Stomach (tissue), 9 donors: Measurements from ENCODE around the gene KAZALD1. TPM values are rescaled to one million over a fixed set of nuclear protein-coding genes. Genes with fewer than 3 reads are reported as not detected.

ENCODE experiments used
- DNase-seq, 2 donors: peaks; one replicate each; pipeline versions ENCODE4 v3.0.0 to v3.0.0-alpha.2; 2013 to 2019
- H3K27ac ChIP-seq, 5 donors: fragments of 200-600 bp in 4 of 5; sonication (generic) in 4 of 5; one replicate each; pipeline ENCODE4 v1.5.1; 2013 to 2019; ENCODE audit warnings: mild to moderate bottlenecking in 1 of 5, moderate library complexity in 1 of 5
- H3K27me3 ChIP-seq, 3 donors: fragments of 200-600 bp; sonication (generic); one replicate each; pipeline ENCODE4 v1.5.1; 2017 to 2019; ENCODE audit warnings: mixed run types in 1 of 3
- H3K36me3 ChIP-seq, 4 donors: fragments of 200-600 bp; sonication (generic); 1 replicate in 3 of 4; 2 replicates in 1 of 4; pipeline ENCODE4 v1.5.1; 2016 to 2019
- H3K4me1 ChIP-seq, 4 donors: fragments of 200-600 bp; sonication (generic); one replicate each; pipeline ENCODE4 v1.5.1; 2016 to 2019
- H3K4me3 ChIP-seq, 4 donors: fragments of 200-600 bp; sonication (generic) in 3 of 4; one replicate each; pipeline ENCODE4 v1.5.1; 2016 to 2019; ENCODE audit warnings: mild to moderate bottlenecking in 1 of 4
- H3K9me3 ChIP-seq, 4 donors: fragments of 200-600 bp; sonication (generic); one replicate each; pipeline ENCODE4 v1.5.1; 2016 to 2019
- EP300 ChIP-seq: sonication (generic); formaldehyde crosslinking; IDR thresholded peaks from one replicate; pipeline ENCODE4 v1.6.1; 2017; ENCODE audit warnings: antibody characterized with exemption
- POLR2A ChIP-seq, 4 donors: fragments of 450-650 bp; IDR thresholded peaks; one replicate each; pipeline ENCODE4 v1.6.1; 2016; ENCODE audit warnings: antibody characterized with exemption in 4 of 4, control low read depth in 2 of 4, mild to moderate bottlenecking in 1 of 4, moderate library complexity in 1 of 4
- POLR2AphosphoS5 ChIP-seq, 3 donors: sonication (generic); formaldehyde crosslinking; IDR thresholded peaks; one replicate each; pipeline ENCODE4 v1.6.1; 2016; ENCODE audit warnings: antibody characterized with exemption in 3 of 3
- WGBS, 5 donors: extraction: QIAGEN DNeasy Blood & Tissue Kit in 3 of 5; methylation state at CpG; one replicate each; pipeline versions ENCODE4 v1.1.5 to v1.1.7; 2013 to 2018; 5-methylcytosine and 5-hydroxymethylcytosine counted together
- intact Hi-C: fragments of 100-400 bp; cut with DNase I; formaldehyde crosslinking; loops from one replicate; pipeline ENCODE4 v1.15.1; 2023; ENCODE audit warnings: low total_unique reads
- polyA plus RNA-seq, 3 donors: library from polyadenylated mRNA; stranded (reverse); fragments of 200-250 nt; gene quantifications; one replicate each; pipeline ENCODE4 v1.2.3, GENCODE V29; 2013
- total RNA-seq, 5 donors: library from RNA; depleted of rRNA; stranded (reverse); fragments of >200 nt; gene quantifications; one replicate each; pipeline versions ENCODE4 v1.1.0 to v1.2.3, GENCODE V29; 2014 to 2016
- TF ChIP-seq, protein P1 (sequence below), 7 experiments: fragments of 450-650 bp in 4 of 7; fragments of 200-600 bp in 3 of 7; sonication (generic) in 3 of 7; IDR thresholded peaks; one replicate each; pipeline ENCODE4 v1.5.1; 2016 to 2019; ENCODE audit warnings: antibody characterized with exemption in 7 of 7, control low read depth in 2 of 7, mild to moderate bottlenecking in 1 of 7
- donor health status: healthy with polysubstance abuse.
- donor health status: Bipolar disorder and iron deficiency.
- donor health status: healthy.

Gene KAZALD1
- total and polyA plus RNA-seq, 8 donors, result 2.2 to 35.5 (median 12.0) TPM; not detected in 1

- TF ChIP-seq POLR2AphosphoS5 (IDR thresholded peaks at IDR 0.05) (no peak), POLR2A (IDR thresholded peaks at IDR 0.05) (no peak), EP300 (no peak)
- TF ChIP-seq, protein P1, sequence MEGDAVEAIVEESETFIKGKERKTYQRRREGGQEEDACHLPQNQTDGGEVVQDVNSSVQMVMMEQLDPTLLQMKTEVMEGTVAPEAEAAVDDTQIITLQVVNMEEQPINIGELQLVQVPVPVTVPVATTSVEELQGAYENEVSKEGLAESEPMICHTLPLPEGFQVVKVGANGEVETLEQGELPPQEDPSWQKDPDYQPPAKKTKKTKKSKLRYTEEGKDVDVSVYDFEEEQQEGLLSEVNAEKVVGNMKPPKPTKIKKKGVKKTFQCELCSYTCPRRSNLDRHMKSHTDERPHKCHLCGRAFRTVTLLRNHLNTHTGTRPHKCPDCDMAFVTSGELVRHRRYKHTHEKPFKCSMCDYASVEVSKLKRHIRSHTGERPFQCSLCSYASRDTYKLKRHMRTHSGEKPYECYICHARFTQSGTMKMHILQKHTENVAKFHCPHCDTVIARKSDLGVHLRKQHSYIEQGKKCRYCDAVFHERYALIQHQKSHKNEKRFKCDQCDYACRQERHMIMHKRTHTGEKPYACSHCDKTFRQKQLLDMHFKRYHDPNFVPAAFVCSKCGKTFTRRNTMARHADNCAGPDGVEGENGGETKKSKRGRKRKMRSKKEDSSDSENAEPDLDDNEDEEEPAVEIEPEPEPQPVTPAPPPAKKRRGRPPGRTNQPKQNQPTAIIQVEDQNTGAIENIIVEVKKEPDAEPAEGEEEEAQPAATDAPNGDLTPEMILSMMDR (IDR thresholded peaks at IDR 0.05), result no peak
- DNase-seq, result no peak
- Histone ChIP-seq H3K27me3 (peaks cover 0 to 94% (median 45%) of the 10 kb centered on the region in 3 donors), H3K36me3 (no peaks in the 10 kb centered on the region), H3K27ac (no peak overlapping the region), H3K4me3 (no peak overlapping the region), H3K4me1 (peaks cover 0 to 2% (median 1%) of the 10 kb centered on the region in 4 donors), H3K9me3 (no peaks in the 10 kb centered on the region)
- 41 to 53% (median 45%) methylated on average over 4 of the region's 4 CpGs for WGBS, 5 donors
- intact Hi-C loops, result loop anchor here (5.0 kb wide), 1 partner anchor 44 kb away; no protein-coding TSS in a partner anchor
Measured at GRCh38 chr10:101097881-101098280, 36.1 kb downstream of the KAZALD1 start.

DNA sequence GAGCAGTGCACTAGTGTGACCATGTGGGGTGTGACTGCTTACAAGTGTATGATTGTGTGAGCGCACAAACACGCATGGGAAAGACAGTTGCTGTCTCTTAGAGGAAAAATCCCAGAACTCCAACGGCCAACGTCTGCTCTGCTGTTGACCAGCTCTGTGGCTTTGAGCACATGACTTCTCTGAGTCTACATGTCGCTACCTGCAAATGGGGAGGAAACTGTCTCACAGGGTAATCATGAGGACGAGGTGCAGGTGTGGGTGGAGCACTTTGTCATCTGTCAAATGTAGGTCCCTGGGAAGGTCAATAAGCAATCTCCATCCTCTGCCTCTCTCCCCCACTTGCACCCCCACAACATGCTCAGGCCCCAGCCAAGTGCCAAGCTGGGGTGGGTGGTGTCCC, 38.1 kb downstream of the KAZALD1 start:
- intact Hi-C loops, result loop anchor here (5.0 kb wide), 1 partner anchor 42 kb away; no protein-coding TSS in a partner anchor
- peaks cover 0 to 84% (median 38%) of the 10 kb centered on the region in 3 donors for H3K27me3 ChIP-seq

GRCh38 chr10:101101372-101101881, 39.6 kb downstream of the KAZALD1 start:
- WGBS, 5 donors, result 76 to 81% (median 78%) methylated on average over 4 of the region's 4 CpGs
- TF ChIP-seq, protein P1 (IDR thresholded peaks at IDR 0.05), result no peak
- no peak for TF ChIP-seq POLR2AphosphoS5 (IDR thresholded peaks at IDR 0.05)
- no peak for TF ChIP-seq EP300
- TF ChIP-seq POLR2A (IDR thresholded peaks at IDR 0.05), result no peak

More for the DNA sequence above, 38.1 kb downstream of the KAZALD1 start:
- DNase-seq, result no peak
- 57 to 70% (median 64%) methylated on average over 6 of the region's 6 CpGs for WGBS, 5 donors
- Histone ChIP-seq H3K4me1 (no peaks in the 10 kb centered on the region), H3K27ac (no peak overlapping the region), H3K9me3 (no peaks in the 10 kb centered on the region), H3K36me3 (no peaks in the 10 kb centered on the region), H3K4me3 (no peak overlapping the region)
- TF ChIP-seq POLR2AphosphoS5 (IDR thresholded peaks at IDR 0.05) (no peak), EP300 (no peak), POLR2A (IDR thresholded peaks at IDR 0.05) (no peak)
- TF ChIP-seq, protein P1 (IDR thresholded peaks at IDR 0.05), result no peak

DNA sequence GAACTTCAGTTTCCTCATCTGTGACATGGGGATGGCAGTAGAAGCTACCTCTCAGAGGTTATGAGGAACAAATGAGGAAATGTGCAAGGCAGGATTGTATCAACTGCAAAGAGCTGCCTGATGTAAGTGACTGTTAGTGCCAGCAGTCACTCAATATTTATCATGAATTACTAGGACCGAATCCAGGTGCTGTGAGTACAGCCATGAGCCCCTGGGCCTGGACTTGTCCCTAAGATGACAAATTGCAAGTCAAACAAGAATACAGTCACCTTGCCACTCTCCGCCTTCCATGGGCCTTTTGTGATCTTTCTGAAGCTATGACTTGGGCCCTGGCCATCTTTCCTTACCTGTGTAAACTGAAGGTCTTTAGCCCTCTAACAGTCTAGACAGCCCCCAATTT, 41.6 kb downstream of the KAZALD1 start:
- WGBS, 5 donors, result 26 to 59% (median 41%) methylated on average over 2 of the region's 2 CpGs
- H3K27ac ChIP-seq, result no peak overlapping the region

More at GRCh38 chr10:101101372-101101881, 39.6 kb downstream of the KAZALD1 start:
- Histone ChIP-seq H3K9me3 (no peaks in the 10 kb centered on the region), H3K27ac (no peak overlapping the region), H3K36me3 (no peaks in the 10 kb centered on the region), H3K4me3 (no peak overlapping the region), H3K27me3 (peaks cover 0 to 84% (median 30%) of the 10 kb centered on the region in 3 donors), H3K4me1 (no peaks in the 10 kb centered on the region)
- intact Hi-C loops, result no loop called here
- no peak for DNase-seq

More for the DNA sequence above, 41.6 kb downstream of the KAZALD1 start:
- Histone ChIP-seq H3K4me3 (no peak overlapping the region), H3K36me3 (no peaks in the 10 kb centered on the region), H3K9me3 (no peaks in the 10 kb centered on the region), H3K4me1 (no peaks in the 10 kb centered on the region), H3K27me3 (peaks cover 0 to 84% (median 19%) of the 10 kb centered on the region in 3 donors)
- TF ChIP-seq POLR2AphosphoS5 (IDR thresholded peaks at IDR 0.05) (no peak), EP300 (no peak), POLR2A (IDR thresholded peaks at IDR 0.05) (no peak)
- TF ChIP-seq, protein P1 (IDR thresholded peaks at IDR 0.05), result no peak
- intact Hi-C loops, result no loop called here
- DNase-seq, result peak in 1 of 2 donors; percentile 41
